K562 (cell line): ENCODE data around the gene TSPAN14. TPM values are rescaled to one million over a fixed set of nuclear protein-coding genes. Genes with fewer than 3 reads are reported as not detected.

Experiments used
- BACH1 ChIP-seq: fragments of 200-800 bp; sonication (Bioruptor generic); IDR thresholded peaks from 2 replicates; pipeline ENCODE4 v1.6.1; 2016; ENCODE audit warnings: missing genetic modification characterization, missing compliant biosample characterization
- BCLAF1 ChIP-seq, 2 experiments: fragments of 450-650 bp in 1 of 2; IDR thresholded peaks; 2 replicates each; pipeline ENCODE4 v1.6.1; 2011 to 2017; ENCODE audit warnings: low read depth in 2 of 2, antibody characterized with exemption in 1 of 2, borderline replicate concordance in 1 of 2, low read length in 1 of 2, mild to moderate bottlenecking in 1 of 2, mixed read lengths in 1 of 2; ENCODE audit not compliant: control insufficient read depth in 1 of 2
- BRF2 ChIP-seq: IDR thresholded peaks from 3 replicates; pipeline ENCODE4 v1.6.1; 2011; ENCODE audit warnings: borderline replicate concordance, mild to moderate bottlenecking; ENCODE audit not compliant: insufficient read length, insufficient read depth
- CSDE1 ChIP-seq, 2 experiments: fragments of 450-650 bp; IDR thresholded peaks; 2 replicates each; pipeline ENCODE4 v1.6.1; 2016; ENCODE audit warnings: mild to moderate bottlenecking in 1 of 2
- SIN3A ChIP-seq, 2 experiments: fragments of 150-350 bp in 1 of 2; IDR thresholded peaks; 2 replicates each; pipeline ENCODE4 v1.6.1; 2011 to 2016; ENCODE audit warnings: borderline replicate concordance in 2 of 2, low read depth in 2 of 2, low read length in 2 of 2, mild to moderate bottlenecking in 2 of 2, moderate library complexity in 2 of 2; ENCODE audit not compliant: control insufficient read depth in 1 of 2
- SIN3B ChIP-seq: fragments of 450-650 bp; IDR thresholded peaks from 2 replicates; pipeline ENCODE4 v1.6.1; 2017; ENCODE audit warnings: low read depth, mild to moderate bottlenecking, moderate library complexity
- SIRT6 ChIP-seq: IDR thresholded peaks from one replicate; pipeline ENCODE4 v1.6.1; 2012; ENCODE audit warnings: low read depth, mild to moderate bottlenecking, control low read depth, inconsistent platforms, low read length, moderate library complexity
- SMAD3 ChIP-seq: fragments of 450-650 bp; formaldehyde crosslinking; conservative IDR thresholded peaks from 2 replicates; pipeline ENCODE4 v1.4.0; 2020; ENCODE audit warnings: mild to moderate bottlenecking
- STAT5A ChIP-seq: IDR thresholded peaks from 2 replicates; pipeline ENCODE4 v1.6.1; 2012; ENCODE audit warnings: low read length, inconsistent platforms, borderline replicate concordance
- TAL1 ChIP-seq: fragments of 450-650 bp; IDR thresholded peaks from 2 replicates; pipeline ENCODE4 v1.6.1; 2016; ENCODE audit warnings: mild to moderate bottlenecking
- TBL1XR1 ChIP-seq, 2 experiments: IDR thresholded peaks; 2 replicates each; pipeline ENCODE4 v1.6.1; 2012; ENCODE audit warnings: improper control_type of control experiment in 2 of 2, low read length in 2 of 2, mild to moderate bottlenecking in 1 of 2
- TCF3 ChIP-seq: sonication (generic); formaldehyde crosslinking; IDR thresholded peaks from 2 replicates; pipeline ENCODE4 v1.4.0; 2020; ENCODE audit warnings: mild to moderate bottlenecking, missing genetic modification reagents
- TRIM28 ChIP-seq: fragments of 450-650 bp; IDR thresholded peaks from 2 replicates; pipeline ENCODE4 v1.6.1; 2017
- VEZF1 ChIP-seq: fragments of 200-800 bp; sonication (Bioruptor generic); IDR thresholded peaks from 2 replicates; pipeline ENCODE4 v1.6.1; 2017; ENCODE audit warnings: missing genetic modification characterization, missing compliant biosample characterization
- ZNF12 ChIP-seq: sonication (generic); formaldehyde crosslinking; IDR thresholded peaks from 2 replicates; pipeline ENCODE4 v1.4.0; 2020; ENCODE audit warnings: mild to moderate bottlenecking, missing genetic modification reagents
- polyA plus RNA-seq, 8 experiments: library from polyadenylated mRNA; depleted of rRNA in 4 of 8; stranded (reverse) in 5 of 8; unstranded in 3 of 8; fragments of >200 nt; fragmentation: Nextera tagmentation in 2 of 8; fragmentation: Illumina TruSeq in 1 of 8; extraction: Ambion mirVana in 2 of 8; extraction: Trizol in 1 of 8; gene quantifications; 2 replicates each; pipeline versions ENCODE4 v1.2.1 to v1.2.3, GENCODE V29; 2011 to 2014; ENCODE audit warnings: inconsistent platforms in 1 of 8, missing spikeins in 1 of 8
- total RNA-seq, 7 experiments: library from RNA; depleted of rRNA in 6 of 7; stranded (reverse); fragments of >200 nt in 6 of 7; fragmentation: Illumina TruSeq in 2 of 7; extraction: Trizol in 2 of 7; gene quantifications; 2 replicates each; pipeline versions ENCODE4 v1.2.1 to v1.2.3, GENCODE V29; 2011 to 2021; ENCODE audit warnings: low replicate concordance in 1 of 7
- TF ChIP-seq, protein P1 (sequence below): fragments of 250-450 bp; sonication (Bioruptor Pico); IDR thresholded peaks from 2 replicates; pipeline ENCODE4 v1.4.0; 2020; ENCODE audit warnings: mild to moderate bottlenecking, moderate library complexity, borderline replicate concordance
- TF ChIP-seq, protein P2 (sequence below): sonication (generic); formaldehyde crosslinking; IDR thresholded peaks from 2 replicates; pipeline ENCODE4 v1.8.0; 2022; ENCODE audit warnings: missing genetic modification reagents, mild to moderate bottlenecking, moderate library complexity, borderline replicate concordance

The TSPAN14 gene
- total and polyA plus RNA-seq, 9 of the 15 experiments (the other 6 are each of a cell fraction or from before 2014, with no cell fraction given): 5.8 to 92.9 (median 23.3) TPM

DNA sequence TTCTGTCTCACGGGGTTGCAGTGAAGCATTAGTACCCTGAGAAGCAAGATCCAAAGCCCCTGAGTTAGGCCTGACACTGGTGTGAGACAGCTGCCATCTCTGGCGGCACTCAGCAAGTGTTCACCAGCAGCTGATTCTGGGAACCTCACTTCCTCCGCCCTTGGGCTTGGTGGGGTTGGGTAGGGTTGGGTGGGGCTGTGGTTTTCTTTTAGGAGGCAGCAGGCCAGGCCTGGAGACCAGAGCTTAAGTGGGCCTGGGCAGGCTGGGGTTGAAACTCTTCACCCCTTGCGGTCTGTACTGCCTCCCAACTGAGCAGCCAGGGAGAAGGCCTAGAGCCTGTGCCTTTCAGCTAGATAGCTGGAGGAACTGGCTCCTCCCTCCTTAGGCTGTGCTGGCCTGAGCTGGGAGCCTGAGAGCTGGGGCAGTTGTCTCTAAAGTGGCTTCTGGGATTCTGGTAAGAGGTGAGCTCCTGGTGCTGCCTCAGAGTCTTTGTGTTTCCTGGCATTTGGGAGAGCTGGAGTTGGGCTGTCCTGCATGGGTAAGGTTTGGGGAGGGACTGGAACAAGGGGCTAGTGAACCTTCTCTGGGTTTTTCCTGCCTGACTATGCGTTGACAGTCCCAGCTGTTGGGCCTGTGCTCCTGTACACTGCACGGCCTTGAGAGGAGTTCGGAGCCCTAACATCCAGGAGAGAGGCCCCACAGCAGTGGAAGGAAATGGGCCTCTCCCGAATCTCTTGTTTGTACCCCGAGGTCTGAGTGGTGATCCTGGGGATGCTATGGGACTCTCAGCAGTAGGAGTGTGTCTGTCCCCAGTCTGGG is 5.1 kb downstream of the TSPAN14 start (continued):
- TF ChIP-seq, protein P1, sequence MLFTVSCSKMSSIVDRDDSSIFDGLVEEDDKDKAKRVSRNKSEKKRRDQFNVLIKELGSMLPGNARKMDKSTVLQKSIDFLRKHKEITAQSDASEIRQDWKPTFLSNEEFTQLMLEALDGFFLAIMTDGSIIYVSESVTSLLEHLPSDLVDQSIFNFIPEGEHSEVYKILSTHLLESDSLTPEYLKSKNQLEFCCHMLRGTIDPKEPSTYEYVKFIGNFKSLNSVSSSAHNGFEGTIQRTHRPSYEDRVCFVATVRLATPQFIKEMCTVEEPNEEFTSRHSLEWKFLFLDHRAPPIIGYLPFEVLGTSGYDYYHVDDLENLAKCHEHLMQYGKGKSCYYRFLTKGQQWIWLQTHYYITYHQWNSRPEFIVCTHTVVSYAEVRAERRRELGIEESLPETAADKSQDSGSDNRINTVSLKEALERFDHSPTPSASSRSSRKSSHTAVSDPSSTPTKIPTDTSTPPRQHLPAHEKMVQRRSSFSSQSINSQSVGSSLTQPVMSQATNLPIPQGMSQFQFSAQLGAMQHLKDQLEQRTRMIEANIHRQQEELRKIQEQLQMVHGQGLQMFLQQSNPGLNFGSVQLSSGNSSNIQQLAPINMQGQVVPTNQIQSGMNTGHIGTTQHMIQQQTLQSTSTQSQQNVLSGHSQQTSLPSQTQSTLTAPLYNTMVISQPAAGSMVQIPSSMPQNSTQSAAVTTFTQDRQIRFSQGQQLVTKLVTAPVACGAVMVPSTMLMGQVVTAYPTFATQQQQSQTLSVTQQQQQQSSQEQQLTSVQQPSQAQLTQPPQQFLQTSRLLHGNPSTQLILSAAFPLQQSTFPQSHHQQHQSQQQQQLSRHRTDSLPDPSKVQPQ (CRISPR knock-in tag): no peak
- no peak for TF ChIP-seq SIN3B
- TF ChIP-seq BACH1 (tag): no peak
- TF ChIP-seq TBL1XR1 (IDR thresholded peaks at IDR 0.05; ENCODE audit: low read length in 2 of 2): 0 out of 4 replicates have a peak, but pooled peaks of 1 of the 2 experiments have one; percentile 6
- no peak for TF ChIP-seq CSDE1 (IDR thresholded peaks at IDR 0.05)
- TF ChIP-seq TRIM28: no peak
- 0 out of 2 replicates have a peak, but pooled peaks have one; percentile 52 for TF ChIP-seq ZNF12 (CRISPR knock-in tag)
- no peak for TF ChIP-seq SMAD3 (CRISPR knock-in tag)
- 0 out of 2 replicates have a peak, but pooled peaks have one; percentile 15 for TF ChIP-seq TAL1
- TF ChIP-seq TCF3: peak; percentile 61
- no peak for TF ChIP-seq STAT5A
- TF ChIP-seq VEZF1 (CRISPR knock-in tag): peak; percentile 80
- TF ChIP-seq SIRT6: no peak
- no peak for TF ChIP-seq BCLAF1 (IDR thresholded peaks at IDR 0.05; ENCODE audit: borderline replicate concordance in 1 of 2, control insufficient read depth in 1 of 2, low read depth in 2 of 2, low read length in 1 of 2)
- TF ChIP-seq BRF2: no peak
- TF ChIP-seq SIN3A (IDR thresholded peaks at IDR 0.05; ENCODE audit: borderline replicate concordance in 2 of 2, control insufficient read depth in 1 of 2, low read depth in 2 of 2, low read length in 2 of 2): peak; percentile 76 to 89; a peak in 3 of 4 replicates
- TF ChIP-seq, protein P2, sequence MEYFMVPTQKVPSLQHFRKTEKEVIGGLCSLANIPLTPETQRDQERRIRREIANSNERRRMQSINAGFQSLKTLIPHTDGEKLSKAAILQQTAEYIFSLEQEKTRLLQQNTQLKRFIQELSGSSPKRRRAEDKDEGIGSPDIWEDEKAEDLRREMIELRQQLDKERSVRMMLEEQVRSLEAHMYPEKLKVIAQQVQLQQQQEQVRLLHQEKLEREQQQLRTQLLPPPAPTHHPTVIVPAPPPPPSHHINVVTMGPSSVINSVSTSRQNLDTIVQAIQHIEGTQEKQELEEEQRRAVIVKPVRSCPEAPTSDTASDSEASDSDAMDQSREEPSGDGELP (CRISPR knock-in tag): peak; percentile 97
